GM21360 (cell line): ENCODE data around the gene NLRC5.
"Not testable (repeated sequence)": the region's sequence is repeated elsewhere in the genome, so short reads cannot be mapped to it uniquely, and the experiment has no call there.

ENCODE experiments used
- ATAC-seq: cut with Tn5 transposase; IDR thresholded peaks from one replicate; pipeline ENCODE4 v1.9.1; 2021; ENCODE audit warnings: mild to moderate bottlenecking, moderate library complexity; ENCODE audit not compliant: unreplicated experiment

Gene NLRC5

GRCh38 chr16:56961851-56962281 lies 27.5 kb upstream of the NLRC5 start, which contains the start of gene CETP:
CETP (plus strand) TSS chr16:56961950; CDS start chr16:56961980, 30 bp downstream.
- ATAC-seq, result no peak

- ATAC-seq, result peak; percentile 68
Observed at GRCh38 chr16:56964243-56965148, 24.9 kb upstream of the NLRC5 start.

- ATAC-seq, result no peak
Observed at GRCh38 chr16:56965149-56966092, 23.9 kb upstream of the NLRC5 start.

- ATAC-seq, result no peak
Observed at GRCh38 chr16:56966093-56966475, 23.3 kb upstream of the NLRC5 start.

- no peak for ATAC-seq
Observed at GRCh38 chr16:56967733-56968132, 21.6 kb upstream of the NLRC5 start.

- no peak for ATAC-seq
Observed at GRCh38 chr16:56969769-56970168, 19.6 kb upstream of the NLRC5 start.

GRCh38 chr16:56970934-56971767 lies 18.2 kb upstream of the NLRC5 start:
- peak; percentile 67 for ATAC-seq

- ATAC-seq, result no peak
Observed at GRCh38 chr16:56971768-56972043, 17.7 kb upstream of the NLRC5 start.

- ATAC-seq, result no peak
Observed at GRCh38 chr16:56972403-56973293, 16.7 kb upstream of the NLRC5 start.

- ATAC-seq, result no peak
Observed at GRCh38 chr16:56973294-56973689, 16.1 kb upstream of the NLRC5 start.

- not testable (repeated sequence) for ATAC-seq
Observed at GRCh38 chr16:56973899-56974298, 15.5 kb upstream of the NLRC5 start.

GRCh38 chr16:56974549-56975300 lies 14.6 kb upstream of the NLRC5 start:
- ATAC-seq, result no peak

- ATAC-seq, result no peak
Observed at GRCh38 chr16:56975714-56976113, 13.6 kb upstream of the NLRC5 start.

GRCh38 chr16:56977216-56977615 lies 12.1 kb upstream of the NLRC5 start:
- ATAC-seq, result no peak

GRCh38 chr16:56977823-56978430 lies 11.4 kb upstream of the NLRC5 start:
- no peak for ATAC-seq

GRCh38 chr16:56980201-56980535 lies 9.2 kb upstream of the NLRC5 start:
- ATAC-seq, result no peak

GRCh38 chr16:56980792-56981724 lies 8.3 kb upstream of the NLRC5 start:
- ATAC-seq, result peak; percentile 39
